GM12872 (cell line): ENCODE measurements around the gene PHLDA3.

ENCODE experiments used
- CTCF ChIP-seq: IDR thresholded peaks from 3 replicates; pipeline ENCODE4 v1.5.1; 2011; ENCODE audit warnings: low read depth, mild to moderate bottlenecking, low read length, moderate library complexity; ENCODE audit not compliant: insufficient read depth

Gene PHLDA3

GRCh38 chr1:201471772-201472171 lies 2.8 kb upstream of the PHLDA3 start:
- no peak for TF ChIP-seq CTCF

- no peak for TF ChIP-seq CTCF
Measured at GRCh38 chr1:201470581-201470980, 1.6 kb upstream of the PHLDA3 start.

GRCh38 chr1:201469645-201470074 lies 672 bp upstream of the PHLDA3 start:
- TF ChIP-seq CTCF, result no peak

GRCh38 chr1:201468501-201468843 lies 516 bp downstream of the PHLDA3 start:
- TF ChIP-seq CTCF, result no peak

- no peak for TF ChIP-seq CTCF
Measured at GRCh38 chr1:201466492-201466891, 2.5 kb downstream of the PHLDA3 start.

GRCh38 chr1:201465698-201466290 lies 3.2 kb downstream of the PHLDA3 start:
- no peak for TF ChIP-seq CTCF

- 0 out of 3 replicates have a peak, but pooled peaks have one; percentile 16 for TF ChIP-seq CTCF
Measured at GRCh38 chr1:201463071-201463552, 5.9 kb downstream of the PHLDA3 start.
